Measurements from ENCODE around the gene UNC5B. TPM values are rescaled to one million over a fixed set of nuclear protein-coding genes. Genes with fewer than 3 reads are reported as not detected.

The UNC5B gene
- total and polyA plus RNA-seq, 2 experiments from 2014 or later: 12.7 to 15.5 TPM

- H3K9me3 ChIP-seq (ENCODE audit: low read depth): no peaks in the 10 kb centered on the region
Measured at GRCh38 chr10:71232089-71232998, 20.0 kb downstream of the UNC5B start.

GRCh38 chr10:71233482-71233892 lies 21.1 kb downstream of the UNC5B start:
- peaks cover 98% of the 10 kb centered on the region for H3K4me1 ChIP-seq (ENCODE audit: insufficient read depth)
- no peaks in the 10 kb centered on the region for H3K36me3 ChIP-seq (replicated peaks; ENCODE audit: insufficient read depth, low read depth)
- peaks cover 48% of the 10 kb centered on the region for H3K79me2 ChIP-seq
- no peak overlapping the region for H3K4me3 ChIP-seq
- no peak for DNase-seq (ENCODE audit: low spot score)
- no peaks in the 10 kb centered on the region for H4K20me1 ChIP-seq (ENCODE audit: insufficient read depth, poor library complexity, severe bottlenecking)
- H3K27ac ChIP-seq: peak overlapping the region; percentile 97
- H3K4me2 ChIP-seq: peak overlapping the region; percentile 62
- no peak for TF ChIP-seq CTCF (IDR thresholded peaks at IDR 0.05; ENCODE audit: poor library complexity)
- no peak for TF ChIP-seq EZH2 (IDR thresholded peaks at IDR 0.05; ENCODE audit: borderline replicate concordance)
- TF ChIP-seq EZH2phosphoT487 (IDR thresholded peaks at IDR 0.05; ENCODE audit: low read depth, severe bottlenecking, unreplicated experiment): no peak
- no peaks in the 10 kb centered on the region for H3K9me3 ChIP-seq (ENCODE audit: low read depth)
- H3K27me3 ChIP-seq: no peaks in the 10 kb centered on the region
- H3K9me2 ChIP-seq (replicated peaks; ENCODE audit: insufficient read depth): no peaks in the 10 kb centered on the region
- H2AFZ ChIP-seq: no peak overlapping the region
- WGBS (ENCODE audit: low lambda C conversion rate, missing lambda C conversion rate): 58% methylated on average over 3 of the region's 3 CpGs

More at GRCh38 chr10:71232089-71232998, 20.0 kb downstream of the UNC5B start:
- DNase-seq (ENCODE audit: low spot score): no peak
- H3K9me2 ChIP-seq (replicated peaks; ENCODE audit: insufficient read depth): no peaks in the 10 kb centered on the region
- TF ChIP-seq CTCF (IDR thresholded peaks at IDR 0.05; ENCODE audit: poor library complexity) (no peak), EZH2 (IDR thresholded peaks at IDR 0.05; ENCODE audit: borderline replicate concordance) (no peak), EZH2phosphoT487 (IDR thresholded peaks at IDR 0.05; ENCODE audit: low read depth, severe bottlenecking, unreplicated experiment) (no peak)
- H3K4me3 ChIP-seq: no peak overlapping the region
- no peak overlapping the region for H2AFZ ChIP-seq
- peaks cover 36% of the 10 kb centered on the region for H3K79me2 ChIP-seq
- H4K20me1 ChIP-seq (ENCODE audit: insufficient read depth, poor library complexity, severe bottlenecking): no peaks in the 10 kb centered on the region
- peak overlapping the region; percentile 31 for H3K4me2 ChIP-seq
- no peaks in the 10 kb centered on the region for H3K27me3 ChIP-seq
- no peaks in the 10 kb centered on the region for H3K36me3 ChIP-seq (replicated peaks; ENCODE audit: insufficient read depth, low read depth)
- peak overlapping the region; percentile 97 for H3K27ac ChIP-seq
- H3K4me1 ChIP-seq (ENCODE audit: insufficient read depth): peaks cover 87% of the 10 kb centered on the region
- 62% methylated on average over 13 of the region's 13 CpGs for WGBS (ENCODE audit: low lambda C conversion rate, missing lambda C conversion rate)

- WGBS (ENCODE audit: low lambda C conversion rate, missing lambda C conversion rate): 41% methylated on average over 10 of the region's 10 CpGs
- Histone ChIP-seq H3K79me2 (peaks cover 49% of the 10 kb centered on the region), H3K36me3 (replicated peaks; ENCODE audit: insufficient read depth, low read depth) (no peaks in the 10 kb centered on the region), H3K4me2 (peak overlapping the region; percentile 62), H4K20me1 (ENCODE audit: insufficient read depth, poor library complexity, severe bottlenecking) (no peaks in the 10 kb centered on the region), H3K4me3 (no peak overlapping the region), H3K4me1 (ENCODE audit: insufficient read depth) (peaks cover 90% of the 10 kb centered on the region), H3K9me2 (replicated peaks; ENCODE audit: insufficient read depth) (no peaks in the 10 kb centered on the region), H3K9me3 (ENCODE audit: low read depth) (no peaks in the 10 kb centered on the region), H3K27ac (peak overlapping the region; percentile 97), H3K27me3 (no peaks in the 10 kb centered on the region), H2AFZ (no peak overlapping the region)
- no peak for DNase-seq (ENCODE audit: low spot score)
- no peak for TF ChIP-seq EZH2phosphoT487 (IDR thresholded peaks at IDR 0.05; ENCODE audit: low read depth, severe bottlenecking, unreplicated experiment)
- no peak for TF ChIP-seq CTCF (IDR thresholded peaks at IDR 0.05; ENCODE audit: poor library complexity)
- TF ChIP-seq EZH2 (IDR thresholded peaks at IDR 0.05; ENCODE audit: borderline replicate concordance): no peak
Measured at GRCh38 chr10:71234004-71234894, 21.9 kb downstream of the UNC5B start.
